Skeletal muscle cell (primary cell): ENCODE data around the gene MAPK12.
"Not testable (repeated sequence)": the region's sequence is repeated elsewhere in the genome, so short reads cannot be mapped to it uniquely, and the experiment has no call there.

Experiments
- DNase-seq: peaks from one replicate; pipeline ENCODE4 v3.0.0-alpha.2; 2010; ENCODE audit warnings: low read depth
- H3K4me3 ChIP-seq: 2 replicates; pipeline ENCODE4 v1.5.1; 2011; ENCODE audit warnings: low read depth, mild to moderate bottlenecking, control low read depth, low read length, moderate library complexity

The MAPK12 gene

DNA sequence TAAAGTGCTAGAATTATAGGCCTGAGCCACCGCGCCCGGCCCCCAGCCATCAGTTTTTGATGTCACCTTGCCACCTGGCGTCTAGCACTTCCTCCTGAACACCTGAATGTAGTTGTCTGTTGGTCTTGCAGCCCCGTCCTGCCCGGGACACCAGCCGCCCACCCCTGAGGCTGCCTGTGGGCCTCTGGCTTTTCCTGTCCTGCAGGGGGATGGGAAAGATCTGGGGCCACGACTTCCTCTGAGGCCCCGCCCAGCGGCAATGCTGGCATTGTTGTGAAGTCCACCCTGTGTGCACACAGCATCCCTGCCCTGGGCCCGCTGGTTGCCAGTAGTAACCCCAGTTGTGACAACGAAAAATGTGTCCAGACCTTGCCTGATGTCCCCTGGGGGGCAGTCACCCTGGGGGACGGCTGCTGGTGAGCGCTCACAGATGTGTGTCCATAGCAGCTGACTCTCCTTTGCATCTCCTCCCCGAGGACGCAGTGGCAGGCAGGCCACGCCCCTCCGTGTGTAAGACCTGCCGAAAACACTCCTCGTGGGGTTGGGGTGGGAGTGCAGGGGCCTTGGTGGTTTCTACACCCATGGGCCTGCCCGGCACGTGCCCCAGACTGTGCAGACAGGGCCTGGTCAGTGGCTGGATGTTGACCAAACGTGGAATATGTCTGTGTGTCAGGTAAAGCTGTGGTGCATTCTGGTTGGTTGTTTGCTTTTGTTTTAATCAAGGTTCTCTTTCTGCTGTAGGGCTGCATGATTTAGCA, 53.9 kb downstream of the MAPK12 start:
- no peak for DNase-seq
- no peak overlapping the region for H3K4me3 ChIP-seq

DNA sequence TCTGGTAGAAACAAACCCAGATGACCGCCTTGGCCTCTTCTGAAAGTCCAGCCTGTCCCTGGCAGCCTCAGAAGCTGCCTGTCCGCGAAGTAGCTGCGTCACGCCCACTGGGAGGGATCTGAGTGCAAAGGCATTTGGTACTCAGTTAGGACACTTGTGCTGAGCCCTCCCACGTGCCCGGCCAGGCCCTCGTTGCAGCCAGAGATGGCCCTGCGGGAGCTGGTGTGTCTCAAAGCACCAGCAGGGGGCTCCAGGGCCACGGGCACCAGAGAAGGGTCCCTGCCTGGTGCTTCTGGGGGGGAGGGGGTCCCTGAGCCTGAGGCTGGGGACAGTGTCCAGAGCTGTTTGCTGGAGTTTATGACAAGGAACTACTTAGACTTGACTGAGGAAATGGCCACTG, 54.9 kb downstream of the MAPK12 start:
- DNase-seq: no peak
- no peak overlapping the region for H3K4me3 ChIP-seq

DNA sequence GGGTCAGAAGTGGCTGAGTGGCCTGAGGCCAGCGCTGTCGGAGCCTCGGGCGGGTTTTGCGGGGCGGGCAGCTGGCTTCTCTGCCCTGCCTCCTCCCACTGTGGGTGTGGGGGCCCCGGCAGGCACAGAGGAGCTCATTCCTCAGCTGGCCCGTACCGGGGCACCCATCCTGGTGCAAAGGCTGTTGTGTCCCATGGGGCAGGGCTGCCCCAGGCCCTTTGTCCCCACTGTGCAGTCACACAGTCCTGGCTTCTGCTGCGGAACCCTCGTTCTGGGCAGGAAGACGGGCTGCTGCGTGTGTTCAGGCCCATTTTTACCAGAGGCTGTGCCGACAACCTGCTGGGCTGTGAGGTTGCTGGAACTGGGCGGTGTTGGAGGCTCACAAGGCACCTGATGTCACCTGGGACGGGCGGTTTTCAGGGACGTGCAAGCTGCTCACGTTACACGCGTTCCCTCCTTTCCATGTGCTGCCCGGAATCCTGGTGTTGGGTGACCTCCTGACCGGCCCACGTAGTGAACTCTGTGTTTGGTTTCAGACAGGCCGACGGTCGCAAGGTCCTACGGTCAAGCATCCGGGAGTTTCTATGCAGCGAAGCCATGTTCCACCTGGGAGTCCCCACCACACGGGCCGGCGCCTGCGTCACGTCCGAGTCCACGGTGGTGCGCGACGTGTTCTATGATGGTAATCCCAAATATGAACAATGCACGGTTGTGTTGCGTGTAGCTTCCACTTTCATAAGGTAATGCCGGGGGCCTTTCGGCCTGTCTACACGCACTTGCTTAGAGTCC, 55.5 kb downstream of the MAPK12 start:
- no peak overlapping the region for H3K4me3 ChIP-seq
- no peak for DNase-seq

DNA sequence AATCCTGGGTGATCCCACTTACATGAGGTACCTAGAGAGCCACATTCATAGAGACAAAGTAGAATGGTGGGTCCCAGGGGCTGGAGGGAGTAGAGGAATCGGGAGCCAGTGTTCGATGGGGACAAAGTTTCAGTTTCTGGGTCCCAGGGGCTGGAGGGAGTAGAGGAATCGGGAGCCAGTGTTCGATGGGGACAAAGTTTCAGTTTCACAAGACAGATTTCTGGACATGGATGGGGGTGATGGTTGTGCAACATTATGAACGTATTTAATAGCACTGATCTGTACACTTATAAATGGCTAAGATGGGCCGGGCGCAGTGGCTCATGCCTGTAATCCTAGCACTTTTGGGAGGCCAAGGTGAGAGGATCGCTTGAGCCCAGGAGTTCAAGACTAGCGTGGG, 56.5 kb downstream of the MAPK12 start:
- DNase-seq, H3K4me3 ChIP-seq: not testable (repeated sequence)

DNA sequence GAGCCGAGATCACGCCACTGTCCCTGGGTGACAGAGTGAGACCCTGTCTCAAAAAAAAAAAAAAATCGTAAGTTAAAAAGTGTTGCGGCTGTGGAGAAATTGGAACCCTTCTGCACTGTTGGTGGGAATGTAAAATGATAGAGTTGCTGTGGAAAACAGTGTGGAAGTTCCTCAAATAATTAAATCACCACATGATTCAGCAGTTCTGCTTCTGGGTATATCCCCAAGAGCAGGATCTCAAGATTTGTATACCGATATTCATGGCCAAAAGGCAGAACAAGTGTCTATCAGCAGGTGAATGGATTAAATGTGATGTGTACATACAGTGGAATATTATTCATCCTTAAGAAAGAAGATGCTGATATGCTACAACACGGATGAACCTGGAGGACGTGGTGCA, 56.9 kb downstream of the MAPK12 start:
- H3K4me3 ChIP-seq: no peak overlapping the region
- DNase-seq: no peak

DNA sequence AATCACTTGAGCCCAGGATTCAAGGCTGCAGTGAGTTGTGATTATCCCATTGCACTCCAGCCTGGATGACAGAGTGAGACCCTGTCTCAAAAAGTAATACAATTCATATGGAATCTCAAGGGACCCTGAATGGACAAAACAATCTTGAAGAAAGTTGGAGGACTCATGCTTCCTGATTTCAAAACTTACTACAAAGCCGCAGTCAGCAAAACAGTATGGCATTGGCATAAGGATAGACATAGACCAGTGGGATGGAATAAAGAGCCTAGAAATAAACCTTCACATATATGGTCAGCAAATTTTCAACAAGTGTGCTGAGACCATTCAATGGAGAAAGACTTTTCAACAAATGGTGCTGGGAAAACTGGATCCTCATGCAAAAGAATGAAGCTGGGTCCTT, 58.2 kb downstream of the MAPK12 start:
- DNase-seq: no peak
- H3K4me3 ChIP-seq: no peak overlapping the region
